ENCODE results near the gene MAN2B1. TPM values are rescaled to one million over a fixed set of nuclear protein-coding genes. Genes with fewer than 3 reads are reported as not detected.
"Not testable (repeated sequence)": the region's sequence is repeated elsewhere in the genome, so short reads cannot be mapped to it uniquely, and the experiment has no call there.

Gene MAN2B1
- total RNA-seq, 1 donor from 2014 or later, result 197 TPM

- intact Hi-C loops (cut with micrococcal nuclease), result no loop called here
These were observed 23.2 kb upstream of the MAN2B1 start for GRCh38 chr19:12689581-12690216.

GRCh38 chr19:12689012-12689411 lies 22.5 kb upstream of the MAN2B1 start:
- intact Hi-C loops (cut with micrococcal nuclease), result no loop called here

DNA sequence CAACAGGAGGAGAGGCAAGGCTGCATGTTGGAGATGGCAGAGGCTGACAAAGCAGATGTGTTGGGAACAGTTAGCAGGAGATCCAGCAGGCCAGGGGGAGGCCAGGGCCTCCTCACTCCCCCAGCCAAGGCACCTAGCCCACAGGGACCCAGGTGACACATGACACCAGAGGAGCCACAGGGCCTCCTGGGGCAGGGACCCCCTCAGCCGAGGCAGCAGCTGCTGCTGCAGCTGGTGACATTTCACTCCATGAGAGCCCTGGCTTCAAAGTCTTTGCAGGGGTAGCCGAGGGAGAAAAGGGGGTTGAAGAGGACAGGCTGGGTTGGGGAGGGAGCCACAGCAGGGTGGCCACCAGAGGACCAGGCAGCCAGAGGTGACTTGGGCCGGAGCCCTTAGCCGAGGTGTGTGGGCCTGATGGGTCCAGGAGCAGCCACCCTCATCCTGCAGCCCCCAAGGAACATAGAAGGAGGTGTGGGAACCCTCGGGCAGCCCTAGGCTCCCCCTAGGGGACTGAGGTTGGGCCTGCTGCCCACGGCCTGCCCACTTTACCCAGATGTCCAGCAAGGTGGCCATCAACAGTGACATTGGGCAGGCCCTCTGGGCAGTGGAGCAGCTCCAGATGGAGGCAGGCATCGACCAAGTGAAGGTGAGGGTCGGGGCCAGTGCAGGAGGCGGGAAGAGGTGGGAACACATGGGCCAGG lies 21.1 kb upstream of the MAN2B1 start, which contains the start of gene GNG14:
Gene GNG14 (plus strand): TSS at position 503 of the 701 bp plus-strand sequence. CDS start 51 bp downstream, at position 554.
- intact Hi-C loops (cut with micrococcal nuclease), result no loop called here

DNA sequence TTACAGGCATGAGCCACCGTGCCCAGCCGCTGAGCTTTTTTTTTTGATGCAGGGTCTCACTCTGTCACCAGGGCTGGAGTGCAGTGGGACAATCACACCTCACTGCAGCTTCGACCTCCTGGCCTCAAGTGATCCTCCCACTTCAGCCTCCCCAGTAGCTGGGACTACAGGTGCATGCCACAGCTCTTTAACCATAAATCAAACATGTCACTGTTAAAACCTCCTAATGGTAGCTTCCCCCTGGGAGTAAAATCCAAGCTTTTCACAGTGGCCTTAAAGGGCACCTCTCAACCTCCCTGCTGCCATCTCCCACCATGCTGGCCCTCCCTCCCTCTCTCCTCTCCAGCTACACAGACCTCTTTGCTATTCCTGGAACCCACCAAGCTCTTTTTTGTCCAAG lies 19.3 kb upstream of the MAN2B1 start:
- intact Hi-C loops (cut with micrococcal nuclease), result no loop called here

DNA sequence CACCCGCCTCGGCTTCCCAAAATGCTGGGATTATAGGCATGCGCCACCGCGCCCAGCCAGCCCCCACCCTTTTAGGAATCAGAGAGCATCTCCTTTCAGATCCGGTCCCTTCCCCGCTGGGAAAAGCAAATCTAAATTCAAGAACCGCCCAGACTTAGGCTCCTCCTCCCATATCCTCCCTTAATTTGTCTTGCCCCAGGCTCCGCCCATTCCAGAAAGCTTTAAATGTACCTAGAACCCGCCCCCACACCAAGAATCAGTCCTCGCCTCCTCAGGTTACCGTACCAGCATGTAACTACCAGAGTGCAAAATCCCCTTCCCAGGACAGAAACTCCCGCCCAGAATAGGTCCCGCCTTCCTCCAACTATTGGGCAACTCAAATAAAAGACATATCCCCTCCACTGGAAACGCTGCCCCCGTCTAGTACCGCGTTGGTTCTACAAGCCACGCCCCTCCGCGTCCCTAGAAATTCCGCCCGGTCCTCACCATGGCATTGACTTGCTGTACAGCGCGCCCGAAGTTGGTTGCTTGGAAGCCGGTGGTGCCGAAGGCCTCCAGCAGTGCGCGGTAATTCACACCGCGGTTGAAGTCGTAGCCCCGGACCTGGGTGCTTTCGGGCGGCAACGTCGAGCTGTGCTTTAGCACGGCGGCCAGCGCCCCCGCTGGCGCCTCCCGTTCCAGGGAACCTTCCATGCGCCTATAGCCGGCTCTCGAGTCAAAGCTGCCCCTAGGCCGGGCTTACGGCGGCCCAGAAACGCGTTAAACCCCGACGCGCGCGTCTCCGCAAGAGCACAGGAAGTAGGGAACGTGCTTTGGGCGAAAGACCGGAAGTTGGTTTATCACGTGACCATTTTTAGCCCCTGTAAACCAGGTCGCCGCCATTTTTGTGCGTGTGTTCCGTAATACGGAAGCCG lies 14.8 kb upstream of the MAN2B1 start, which contains the start of gene DHPS:
Gene DHPS (minus strand): TSS at position 807 of the 914 bp plus-strand sequence. CDS start 114 bp downstream, at position 693.
- intact Hi-C loops (cut with micrococcal nuclease), result loop anchor here (1.0 to 5.0 kb wide), 11 partner anchors 12 to 518 kb away; partner anchors contain the start of genes FBXW9, GET3, IER2 and JUNB

- intact Hi-C loops (cut with micrococcal nuclease), result loop anchor here (2.0 to 5.0 kb wide), 3 partner anchors 111 to 472 kb away; partner anchors contain the start of genes IER2, JUNB, STX10 and ZNF44
These were observed 13.5 kb upstream of the MAN2B1 start for GRCh38 chr19:12680034-12680433.

GRCh38 chr19:12678039-12678438 lies 11.5 kb upstream of the MAN2B1 start:
- intact Hi-C loops (cut with micrococcal nuclease), result not testable (repeated sequence)

DNA sequence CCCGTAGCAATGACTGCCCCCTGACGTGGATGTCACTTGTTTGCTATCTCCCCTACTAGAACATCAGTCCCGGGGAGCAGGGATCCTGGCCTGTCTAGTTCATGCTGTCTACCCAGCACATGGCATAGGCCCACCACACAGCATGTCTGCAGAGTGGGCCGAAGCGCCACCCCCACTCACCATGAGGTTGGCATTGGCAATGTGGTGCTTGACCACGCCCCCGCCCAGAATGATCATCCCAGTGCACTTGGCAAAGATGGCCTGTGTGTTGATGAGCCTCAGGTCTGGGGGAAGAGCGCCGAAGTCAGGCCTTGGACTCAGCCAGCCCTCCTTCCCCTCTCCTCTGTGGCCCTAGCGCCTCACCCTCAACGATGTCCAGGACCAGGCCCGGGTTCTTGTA lies 10.4 kb upstream of the MAN2B1 start:
- intact Hi-C loops (cut with micrococcal nuclease), result loop anchor here (1.0 kb wide), 2 partner anchors 113 to 170 kb away; no protein-coding TSS in a partner anchor

DNA sequence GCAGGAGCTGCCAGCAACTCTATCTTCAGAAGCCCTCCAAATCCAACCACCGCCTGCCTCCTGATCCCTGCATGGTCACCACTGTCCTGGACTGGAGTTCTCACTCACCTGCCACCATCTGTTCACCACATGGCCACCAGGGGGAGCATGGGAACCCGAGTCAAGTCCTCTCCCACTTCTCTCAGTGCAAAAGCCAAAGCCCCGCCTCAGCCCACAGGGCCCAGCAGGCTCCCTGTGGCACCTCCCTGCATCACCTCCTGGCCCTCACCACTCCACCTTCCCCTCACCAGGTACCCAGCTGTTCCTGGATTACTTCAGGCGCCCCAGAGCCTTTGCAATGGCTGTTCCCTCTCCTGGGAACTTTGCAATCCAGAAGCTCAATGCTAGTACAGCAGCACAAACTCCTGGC lies 9.8 kb upstream of the MAN2B1 start:
- intact Hi-C loops (cut with micrococcal nuclease), result loop anchor here (1.0 kb wide), 2 partner anchors 112 to 171 kb away; no protein-coding TSS in a partner anchor

- intact Hi-C loops (cut with micrococcal nuclease), result loop anchor here (1.0 kb wide), 2 partner anchors 112 to 171 kb away; no protein-coding TSS in a partner anchor
These were observed 9.4 kb upstream of the MAN2B1 start for GRCh38 chr19:12675940-12676339.

DNA sequence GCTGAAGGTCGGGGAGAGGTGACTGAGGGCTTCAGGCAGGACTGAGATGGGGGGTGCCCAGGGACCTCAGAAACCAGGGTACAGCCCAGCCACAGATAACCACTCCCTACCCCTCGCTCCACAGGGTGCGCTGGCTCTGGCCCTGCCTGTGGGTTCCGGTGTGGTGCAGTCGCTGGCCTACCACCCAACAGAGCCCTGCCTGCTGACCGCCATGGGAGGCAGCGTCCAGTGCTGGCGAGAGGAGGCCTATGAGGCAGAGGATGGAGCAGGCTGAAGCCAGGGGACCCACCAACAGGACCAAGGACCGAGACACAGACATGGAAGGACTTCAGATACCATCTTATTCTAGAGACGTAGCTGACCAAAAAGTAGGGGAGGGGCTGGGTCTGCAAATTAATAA lies 8.9 kb upstream of the MAN2B1 start:
- intact Hi-C loops (cut with micrococcal nuclease), result no loop called here

GRCh38 chr19:12672744-12673143 lies 6.2 kb upstream of the MAN2B1 start:
- intact Hi-C loops (cut with micrococcal nuclease), result loop anchor here (1.0 kb wide), 2 partner anchors 32 to 108 kb away; no protein-coding TSS in a partner anchor

GRCh38 chr19:12670159-12670928 lies 3.8 kb upstream of the MAN2B1 start:
- intact Hi-C loops (cut with micrococcal nuclease), result no loop called here

DNA sequence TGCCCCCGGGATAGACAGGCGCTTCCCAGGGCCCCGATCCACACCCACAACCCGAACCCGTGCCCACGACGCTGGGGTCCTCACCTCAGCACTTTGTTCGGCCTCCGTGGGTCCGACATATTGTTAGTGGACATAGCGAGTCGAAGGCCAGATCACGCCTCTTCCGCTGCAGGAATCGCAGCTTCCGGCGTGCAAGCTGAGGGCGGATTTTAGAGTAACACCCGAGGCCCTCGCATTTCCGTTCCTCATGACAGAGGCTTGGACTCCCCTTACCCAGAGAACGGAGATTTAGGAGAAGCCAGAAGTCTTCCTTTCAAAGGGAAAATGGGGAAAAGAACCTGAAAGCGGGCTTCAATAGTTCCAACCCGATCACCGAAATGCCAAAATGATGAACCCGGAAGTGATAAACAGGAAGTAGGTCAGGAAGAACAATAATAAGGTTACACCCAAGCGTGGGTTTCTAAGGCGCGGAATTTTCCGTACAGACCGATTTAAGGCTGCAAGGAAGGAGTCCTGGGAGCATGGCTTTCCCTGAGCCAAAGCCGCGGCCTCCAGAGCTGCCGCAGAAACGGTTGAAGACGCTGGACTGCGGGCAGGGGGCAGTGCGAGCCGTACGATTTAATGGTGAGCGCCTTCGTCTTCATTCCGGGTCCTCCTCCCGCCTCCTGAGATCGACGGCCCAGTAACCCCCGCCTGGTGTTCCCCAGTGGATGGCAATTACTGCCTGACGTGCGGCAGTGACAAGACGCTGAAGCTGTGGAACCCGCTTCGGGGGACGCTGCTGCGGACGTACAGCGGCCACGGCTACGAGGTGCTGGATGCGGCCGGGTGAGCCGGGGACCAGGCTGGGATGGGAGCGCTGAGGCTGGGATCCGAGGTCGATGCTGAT lies 3.0 kb upstream of the MAN2B1 start:
- intact Hi-C loops (cut with micrococcal nuclease), result loop anchor here (1.0 to 5.0 kb wide), 10 partner anchors 12 to 747 kb away; partner anchors contain the start of genes DHPS, FBXW9, GET3 and ZNF490

DNA sequence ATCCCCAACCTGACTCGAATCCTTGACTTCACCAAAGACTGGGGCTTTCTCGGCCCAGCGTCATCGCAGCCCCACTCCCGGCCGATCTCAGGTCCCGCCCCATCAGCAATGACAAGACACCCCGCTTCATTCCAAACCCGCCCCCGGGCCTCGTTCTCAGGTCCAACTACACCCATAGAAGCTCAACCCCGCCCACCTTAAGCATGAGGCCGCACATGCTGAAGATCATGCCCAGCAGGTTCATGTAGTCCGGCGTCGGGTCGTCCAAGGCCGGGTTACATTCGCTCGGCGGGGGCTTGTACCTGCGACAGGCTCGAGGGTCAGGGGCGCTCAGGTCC lies 2.4 kb upstream of the MAN2B1 start:
- intact Hi-C loops (cut with micrococcal nuclease), result loop anchor here (1.0 to 5.0 kb wide), 10 partner anchors 12 to 747 kb away; partner anchors contain the start of genes DHPS, FBXW9, GET3 and ZNF490

GRCh38 chr19:12668346-12668745 lies 1.8 kb upstream of the MAN2B1 start:
- intact Hi-C loops (cut with micrococcal nuclease), result loop anchor here (2.0 to 5.0 kb wide), 5 partner anchors 68 to 746 kb away; partner anchors contain the start of genes GET3, ZNF563 and ZNF799

- intact Hi-C loops (cut with micrococcal nuclease), result loop anchor here (2.0 to 5.0 kb wide), 6 partner anchors 69 to 746 kb away; partner anchors contain the start of genes GET3, ZNF443, ZNF563 and ZNF799
These were observed 1.3 kb upstream of the MAN2B1 start for GRCh38 chr19:12667731-12668302.

GRCh38 chr19:12665671-12666264 lies 774 bp downstream of the MAN2B1 start:
- intact Hi-C loops (cut with micrococcal nuclease), result loop anchor here (1.0 to 5.0 kb wide), 7 partner anchors 52 to 743 kb away; partner anchors contain the start of genes ZNF443, ZNF563 and ZNF799

All from T-helper 1 cell treated with Interleukin-12 subunit alpha and Interleukin-12 subunit beta and Interleukin-4 antibody, amounts not matched to agents 30 ng/mL and 1 ng/mL, for 36 hours (primary cell).